Peyer's patch (tissue), 4 donors: ENCODE measurements around the gene MTSS2.

Source experiments
- CTCF ChIP-seq, 6 experiments: fragments of 450-650 bp in 4 of 6; fragments of 200-600 bp in 2 of 6; sonication (generic) in 1 of 6; IDR thresholded peaks; one replicate each; pipeline ENCODE4 v1.5.1; 2017 to 2019; ENCODE audit warnings: antibody characterized with exemption in 6 of 6, mild to moderate bottlenecking in 3 of 6, moderate library complexity in 1 of 6
- POLR2A ChIP-seq, 2 donors: fragments of 450-650 bp; IDR thresholded peaks; one replicate each; pipeline ENCODE4 v1.5.1; 2017; ENCODE audit warnings: antibody characterized with exemption in 2 of 2, mild to moderate bottlenecking in 2 of 2, moderate library complexity in 2 of 2

- no peak for TF ChIP-seq POLR2A (IDR thresholded peaks at IDR 0.05)
- TF ChIP-seq CTCF (IDR thresholded peaks at IDR 0.05), result no peak
These were observed 18.7 kb upstream of the MTSS2 start for GRCh38 chr16:70704586-70704985.
